ENCODE results near the gene NR2F2.

GRCh38 chr15:96353416-96353929 lies 23.0 kb downstream of the NR2F2 start:
- TF ChIP-seq CTCF (IDR thresholded peaks at IDR 0.05) = no peak
- TF ChIP-seq POLR2A (IDR thresholded peaks at IDR 0.05) = no peak

Measured in right lobe of liver (tissue), 4 donors.